ENCODE measurements around the gene WIPF2. TPM values are rescaled to one million over a fixed set of nuclear protein-coding genes. Genes with fewer than 3 reads are reported as not detected.

WIPF2 gene
- total RNA-seq, 2 donors from 2014 or later, result 22.5 to 25.3 TPM

DNA sequence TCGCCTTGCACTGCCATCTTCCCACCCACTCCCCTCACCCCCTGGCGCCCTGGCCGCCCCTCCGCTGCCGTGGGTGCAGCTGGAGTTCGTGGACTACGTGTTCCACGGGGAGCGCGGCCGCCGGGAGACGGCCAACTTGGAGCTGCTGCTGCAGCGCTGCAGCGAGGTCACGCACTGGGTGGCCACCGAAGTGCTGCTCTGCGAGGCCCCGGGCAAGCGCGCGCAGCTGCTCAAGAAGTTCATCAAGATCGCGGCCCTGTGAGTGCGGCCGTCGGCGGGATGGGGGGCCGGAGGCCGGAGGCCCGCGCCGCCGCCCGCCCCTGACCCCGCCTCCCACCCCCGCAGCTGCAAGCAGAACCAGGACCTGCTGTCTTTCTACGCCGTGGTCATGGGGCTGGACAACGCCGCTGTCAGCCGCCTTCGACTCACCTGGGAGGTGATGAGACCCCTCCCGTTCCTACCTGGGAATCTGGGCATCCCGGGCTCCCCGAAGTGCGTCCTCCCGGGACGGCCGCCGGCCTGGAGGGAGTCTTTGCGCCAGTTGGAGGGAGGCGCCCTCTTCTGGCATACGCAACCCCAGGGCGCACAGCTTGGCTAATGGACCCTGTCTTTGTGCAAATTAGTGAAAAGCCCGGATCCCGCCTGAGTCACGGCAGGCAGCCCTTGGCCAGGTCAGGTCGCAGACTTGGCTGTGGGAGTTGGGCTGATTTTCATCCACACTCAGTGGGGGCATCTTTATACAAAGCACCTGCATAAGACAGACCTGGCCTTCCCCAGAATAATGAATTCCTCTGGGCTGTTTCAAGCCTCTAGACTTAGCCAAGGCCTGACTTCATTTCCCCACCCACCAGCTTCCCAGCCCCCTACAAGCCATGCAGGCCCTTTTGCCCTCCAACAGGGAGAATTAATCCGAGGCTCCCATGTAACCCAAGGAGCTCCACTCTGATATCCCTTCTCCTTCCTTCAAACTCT lies 27.6 kb upstream of the WIPF2 start:
- H3K27ac ChIP-seq (ENCODE audit: low read depth, low read length), result no peak overlapping the region

DNA sequence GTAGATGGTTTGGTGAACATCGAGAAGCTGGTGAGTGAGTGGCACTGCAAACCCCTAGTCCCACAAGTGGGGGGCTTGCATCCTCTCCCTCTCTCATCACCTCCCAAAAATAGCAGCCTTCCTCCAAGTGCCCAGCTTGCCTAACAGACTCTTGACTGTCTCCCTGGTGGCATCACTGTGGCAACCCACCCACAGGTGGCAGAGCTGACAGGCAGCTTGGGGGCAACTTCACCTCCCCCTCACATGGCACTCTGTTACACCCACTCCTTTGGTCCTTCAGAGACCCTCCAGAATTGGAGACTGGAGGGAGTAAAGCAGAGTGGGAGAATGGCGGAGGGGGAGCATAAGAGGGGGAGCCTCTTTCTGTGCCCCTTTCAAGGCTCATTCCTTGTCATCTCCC lies 26.1 kb upstream of the WIPF2 start:
- Histone ChIP-seq H3K4me3 (ENCODE audit: low read length) (no peak overlapping the region), H3K27me3 (ENCODE audit: control insufficient read depth, insufficient read depth, low read length, poor library complexity, severe bottlenecking) (peaks cover 7% of the 10 kb centered on the region), H3K27ac (ENCODE audit: low read depth, low read length) (no peak overlapping the region), H3K4me1 (ENCODE audit: control insufficient read depth, insufficient read depth, low read length) (no peaks in the 10 kb centered on the region), H3K9me3 (ENCODE audit: control insufficient read depth, low read length) (peaks cover 5% of the 10 kb centered on the region), H3K36me3 (ENCODE audit: control insufficient read depth, insufficient read depth, low read length) (no peaks in the 10 kb centered on the region), H3K9ac (ENCODE audit: extremely low read depth, low read length, poor library complexity, severe bottlenecking) (no peak overlapping the region)
- TF ChIP-seq, protein P1, sequence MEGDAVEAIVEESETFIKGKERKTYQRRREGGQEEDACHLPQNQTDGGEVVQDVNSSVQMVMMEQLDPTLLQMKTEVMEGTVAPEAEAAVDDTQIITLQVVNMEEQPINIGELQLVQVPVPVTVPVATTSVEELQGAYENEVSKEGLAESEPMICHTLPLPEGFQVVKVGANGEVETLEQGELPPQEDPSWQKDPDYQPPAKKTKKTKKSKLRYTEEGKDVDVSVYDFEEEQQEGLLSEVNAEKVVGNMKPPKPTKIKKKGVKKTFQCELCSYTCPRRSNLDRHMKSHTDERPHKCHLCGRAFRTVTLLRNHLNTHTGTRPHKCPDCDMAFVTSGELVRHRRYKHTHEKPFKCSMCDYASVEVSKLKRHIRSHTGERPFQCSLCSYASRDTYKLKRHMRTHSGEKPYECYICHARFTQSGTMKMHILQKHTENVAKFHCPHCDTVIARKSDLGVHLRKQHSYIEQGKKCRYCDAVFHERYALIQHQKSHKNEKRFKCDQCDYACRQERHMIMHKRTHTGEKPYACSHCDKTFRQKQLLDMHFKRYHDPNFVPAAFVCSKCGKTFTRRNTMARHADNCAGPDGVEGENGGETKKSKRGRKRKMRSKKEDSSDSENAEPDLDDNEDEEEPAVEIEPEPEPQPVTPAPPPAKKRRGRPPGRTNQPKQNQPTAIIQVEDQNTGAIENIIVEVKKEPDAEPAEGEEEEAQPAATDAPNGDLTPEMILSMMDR (conservative IDR thresholded peaks at IDR 0.05), result no peak
- H3K27me3 Mint-ChIP-seq (ENCODE audit: insufficient read depth), result peaks cover 7% of the 10 kb centered on the region
- peaks cover 12% of the 10 kb centered on the region for H3K4me1 Mint-ChIP-seq
- WGBS, 2 experiments (ENCODE audit: insufficient coverage in 1 of 2, insufficient read length in 1 of 2), result 86 to 100% methylated on average over 1 to 2 of the region's 2 CpGs
- peaks cover 2% of the 10 kb centered on the region for H3K9me3 Mint-ChIP-seq
- H3K27ac Mint-ChIP-seq, result no peak overlapping the region
- H3K36me3 Mint-ChIP-seq (ENCODE audit: low read depth), result peaks cover 7% of the 10 kb centered on the region
- DNase-seq, result no peak
- H3K4me3 Mint-ChIP-seq, result no peak overlapping the region

More for the DNA sequence above, 27.6 kb upstream of the WIPF2 start:
- Mint-ChIP-seq H3K4me3 (peak overlapping the region; percentile 66), H3K36me3 (ENCODE audit: low read depth) (peaks cover 11% of the 10 kb centered on the region), H3K4me1 (peaks cover 12% of the 10 kb centered on the region), H3K9me3 (no peaks in the 10 kb centered on the region), H3K27me3 (ENCODE audit: insufficient read depth) (peaks cover 7% of the 10 kb centered on the region), H3K27ac (peak overlapping the region; percentile 64)
- WGBS, 2 experiments (ENCODE audit: insufficient coverage in 1 of 2, insufficient read length in 1 of 2), result 4 to 6% methylated on average over 46 to 60 of the region's 60 CpGs
- TF ChIP-seq, protein P1 (conservative IDR thresholded peaks at IDR 0.05), result peak; percentile 76
- H3K9ac ChIP-seq (ENCODE audit: extremely low read depth, low read length, poor library complexity, severe bottlenecking), result peak overlapping the region; percentile 17
- no peaks in the 10 kb centered on the region for H3K36me3 ChIP-seq (ENCODE audit: control insufficient read depth, insufficient read depth, low read length)
- peaks cover 7% of the 10 kb centered on the region for H3K27me3 ChIP-seq (ENCODE audit: control insufficient read depth, insufficient read depth, low read length, poor library complexity, severe bottlenecking)
- no peaks in the 10 kb centered on the region for H3K9me3 ChIP-seq (ENCODE audit: control insufficient read depth, low read length)
- DNase-seq, result peak; percentile 97
- peak overlapping the region; percentile 73 for H3K4me3 ChIP-seq (ENCODE audit: low read length)
- no peaks in the 10 kb centered on the region for H3K4me1 ChIP-seq (ENCODE audit: control insufficient read depth, insufficient read depth, low read length)

DNA sequence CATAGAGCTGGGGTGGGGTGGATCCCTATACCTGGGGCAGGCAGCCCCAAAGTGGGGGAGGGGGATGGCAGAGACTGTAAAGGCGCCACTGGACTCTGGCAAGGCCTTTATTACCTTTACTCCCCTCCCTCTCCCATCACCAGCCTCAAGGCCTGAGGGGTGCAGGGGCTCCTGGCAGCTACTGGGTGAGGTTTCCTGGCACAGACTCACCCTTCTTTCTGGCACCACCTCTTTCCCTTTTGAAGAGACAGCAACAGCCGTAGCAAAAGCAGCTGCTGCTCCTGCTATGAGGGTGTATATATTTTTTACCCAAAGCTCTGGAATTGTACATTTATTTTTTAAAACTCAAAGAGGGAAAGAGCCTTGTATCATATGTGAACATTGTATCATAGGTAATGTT lies 24.3 kb upstream of the WIPF2 start:
- H3K27me3 Mint-ChIP-seq (ENCODE audit: insufficient read depth), result peaks cover 10% of the 10 kb centered on the region
- H3K36me3 ChIP-seq (ENCODE audit: control insufficient read depth, insufficient read depth, low read length), result no peaks in the 10 kb centered on the region
- TF ChIP-seq, protein P1 (conservative IDR thresholded peaks at IDR 0.05), result no peak
- H3K36me3 Mint-ChIP-seq (ENCODE audit: low read depth), result peaks cover 7% of the 10 kb centered on the region
- H3K27ac ChIP-seq (ENCODE audit: low read depth, low read length), result no peak overlapping the region
- H3K4me1 Mint-ChIP-seq, result peaks cover 12% of the 10 kb centered on the region
- no peak for DNase-seq
- peaks cover 7% of the 10 kb centered on the region for H3K27me3 ChIP-seq (ENCODE audit: control insufficient read depth, insufficient read depth, low read length, poor library complexity, severe bottlenecking)
- no peaks in the 10 kb centered on the region for H3K4me1 ChIP-seq (ENCODE audit: control insufficient read depth, insufficient read depth, low read length)
- H3K27ac Mint-ChIP-seq, result no peak overlapping the region
- no peak overlapping the region for H3K9ac ChIP-seq (ENCODE audit: extremely low read depth, low read length, poor library complexity, severe bottlenecking)
- 100% methylated on average over 1 of the region's 2 CpGs; no CpG with 5 or more reads in 1 of the 2 experiments for WGBS, 2 experiments (ENCODE audit: insufficient coverage in 1 of 2, insufficient read length in 1 of 2)
- peaks cover 5% of the 10 kb centered on the region for H3K9me3 ChIP-seq (ENCODE audit: control insufficient read depth, low read length)
- H3K9me3 Mint-ChIP-seq, result peaks cover 2% of the 10 kb centered on the region
- H3K4me3 ChIP-seq (ENCODE audit: low read length), result no peak overlapping the region
- H3K4me3 Mint-ChIP-seq, result no peak overlapping the region
